ENCODE data around the gene CACNA1I. TPM values are rescaled to one million over a fixed set of nuclear protein-coding genes. Genes with fewer than 3 reads are reported as not detected.

The CACNA1I gene
- total RNA-seq, 6 donors from 2014 or later: 0.15 to 4.2 (median 0.34) TPM

GRCh38 chr22:39595622-39596172, 25.1 kb downstream of the CACNA1I start:
- ATAC-seq (ENCODE audit: low FRiP score in 2 of 2) (no peak), DNase-seq (no peak)
- no peaks in the 10 kb centered on the region for H3K9me3 ChIP-seq
- peaks cover 0 to 4% (median 0%) of the 10 kb centered on the region in 4 donors for H3K4me1 ChIP-seq
- 71 to 73% methylated on average over 11 of the region's 12 CpGs for WGBS, 2 donors
- no peaks in the 10 kb centered on the region for H3K36me3 ChIP-seq
- TF ChIP-seq EP300 (IDR thresholded peaks at IDR 0.05) (no peak), POLR2AphosphoS5 (IDR thresholded peaks at IDR 0.05) (no peak), POLR2A (IDR thresholded peaks at IDR 0.05) (no peak), CTCF (IDR thresholded peaks at IDR 0.05) (no peak)
- no peak overlapping the region for H3K27ac ChIP-seq
- peaks cover 0 to 10% (median 4%) of the 10 kb centered on the region in 4 donors for H3K27me3 ChIP-seq
- no peak overlapping the region for H3K4me3 ChIP-seq

GRCh38 chr22:39596601-39597000, 26.0 kb downstream of the CACNA1I start:
- ATAC-seq (ENCODE audit: low FRiP score in 2 of 2) (no peak), DNase-seq (no peak)
- Histone ChIP-seq H3K4me1 (peaks cover 0 to 4% (median 0%) of the 10 kb centered on the region in 4 donors), H3K27ac (no peak overlapping the region), H3K36me3 (no peaks in the 10 kb centered on the region), H3K9me3 (no peaks in the 10 kb centered on the region), H3K27me3 (peaks cover 0 to 10% (median 4%) of the 10 kb centered on the region in 4 donors), H3K4me3 (no peak overlapping the region)
- no peak for TF ChIP-seq POLR2A (IDR thresholded peaks at IDR 0.05)
- 33 to 53% methylated on average over 1 to 6 of the region's 6 CpGs for WGBS, 2 donors

- peak in 1 of 2 donors; percentile 20 for ATAC-seq (ENCODE audit: low FRiP score in 2 of 2)
- 69 to 71% methylated on average over 6 to 8 of the region's 8 CpGs for WGBS, 2 donors
Observed at GRCh38 chr22:39597236-39597869, 26.8 kb downstream of the CACNA1I start.

GRCh38 chr22:39598017-39598965, 27.7 kb downstream of the CACNA1I start:
- Histone ChIP-seq H3K36me3 (no peaks in the 10 kb centered on the region), H3K27ac (no peak overlapping the region), H3K9me3 (peaks cover 0 to 2% (median under 1%) of the 10 kb centered on the region in 4 donors), H3K4me3 (no peak overlapping the region), H3K4me1 (peaks cover 0 to 4% (median 0%) of the 10 kb centered on the region in 4 donors), H3K27me3 (peaks cover 0 to 10% (median 4%) of the 10 kb centered on the region in 4 donors)
- peak; percentile 57 to 75 for ATAC-seq (ENCODE audit: low FRiP score in 2 of 2)
- 27 to 28% methylated on average over 21 to 24 of the region's 36 CpGs for WGBS, 2 donors
- TF ChIP-seq CTCF (IDR thresholded peaks at IDR 0.05) (peak in 2 of 6 experiments; percentile 7 to 14), POLR2A (IDR thresholded peaks at IDR 0.05) (no peak)
- DNase-seq: peak; percentile 68 to 92

More at GRCh38 chr22:39597236-39597869, 26.8 kb downstream of the CACNA1I start:
- H3K36me3 ChIP-seq: no peaks in the 10 kb centered on the region
- H3K27ac ChIP-seq: no peak overlapping the region
- H3K4me3 ChIP-seq: no peak overlapping the region
- H3K27me3 ChIP-seq: peaks cover 0 to 10% (median 4%) of the 10 kb centered on the region in 4 donors
- H3K4me1 ChIP-seq: peaks cover 0 to 4% (median 0%) of the 10 kb centered on the region in 4 donors
- H3K9me3 ChIP-seq: no peaks in the 10 kb centered on the region
- DNase-seq: no peak
- TF ChIP-seq CTCF (IDR thresholded peaks at IDR 0.05) (no peak), POLR2AphosphoS5 (IDR thresholded peaks at IDR 0.05) (no peak), EP300 (IDR thresholded peaks at IDR 0.05) (no peak), POLR2A (IDR thresholded peaks at IDR 0.05) (no peak)
